HG02763 (cell line): ENCODE measurements around the gene BTBD6.

Experiments used
- ATAC-seq: cut with Tn5 transposase; IDR thresholded peaks from one replicate; pipeline ENCODE4 v1.9.1; 2021; ENCODE audit warnings: mild to moderate bottlenecking, moderate library complexity; ENCODE audit not compliant: unreplicated experiment

BTBD6 gene

DNA sequence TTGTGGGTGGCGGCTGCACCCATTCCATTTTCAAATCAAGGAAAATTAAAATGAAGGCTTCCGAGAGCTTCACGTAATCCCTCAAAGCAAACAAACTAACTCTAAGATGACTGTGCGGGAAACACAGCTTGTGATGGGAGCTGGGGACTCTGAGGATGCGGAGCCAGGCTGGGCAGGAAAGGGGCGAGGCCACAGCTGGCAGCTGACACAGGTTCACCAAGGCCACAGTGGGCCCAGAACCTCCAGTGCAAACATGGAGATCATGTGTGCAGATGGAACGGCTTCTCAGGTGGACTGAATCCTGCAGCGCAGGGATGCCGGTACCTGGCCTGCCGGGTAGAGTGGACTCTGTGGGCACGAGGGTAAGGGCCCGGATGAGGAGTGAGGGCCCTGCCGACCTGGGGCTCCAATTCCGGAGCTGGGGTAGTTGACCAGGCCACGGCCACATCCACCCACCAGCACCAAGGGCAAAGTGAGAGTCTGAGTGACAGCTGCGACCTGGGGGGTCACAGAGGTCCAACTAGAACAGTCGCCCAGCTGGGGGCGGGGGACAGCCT, 19.2 kb upstream of the BTBD6 start:
- no peak for ATAC-seq

DNA sequence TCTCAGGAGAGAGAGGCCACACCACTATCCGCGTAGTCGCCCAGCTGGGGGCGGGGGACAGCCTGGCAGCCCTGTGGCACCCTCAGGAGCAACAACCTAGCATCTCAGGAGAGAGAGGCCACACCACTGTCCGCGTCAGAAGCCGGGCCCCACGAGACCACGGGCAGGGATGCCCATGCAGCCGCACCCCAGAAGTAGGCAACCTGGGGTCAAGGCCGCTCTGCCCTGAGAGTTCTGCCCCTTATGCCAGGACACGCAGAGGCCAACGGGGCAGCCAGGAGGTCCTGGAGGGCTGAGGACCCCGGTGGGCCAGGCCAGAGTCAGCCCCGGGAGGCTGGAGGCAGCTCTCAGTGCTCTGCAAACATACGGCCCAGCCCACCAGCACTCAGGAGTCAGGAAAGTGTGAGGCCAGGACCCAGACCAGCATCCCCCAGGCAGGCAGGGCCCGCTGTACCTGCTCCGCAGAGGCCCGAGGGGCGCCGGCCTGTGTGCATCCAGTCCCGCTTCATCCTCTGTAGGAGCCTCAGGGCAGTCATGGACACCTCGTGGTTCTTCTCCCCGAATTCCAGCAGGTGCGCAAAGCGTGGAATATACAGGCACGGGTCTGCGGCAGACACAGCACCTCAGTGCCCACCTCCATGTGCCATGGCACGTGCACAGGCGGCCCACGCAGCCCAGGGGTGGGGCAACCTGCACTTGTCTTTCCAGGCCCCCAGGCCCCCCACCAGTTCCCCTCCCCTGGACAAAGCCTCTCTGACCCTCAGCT, 7.3 kb upstream of the BTBD6 start:
- no peak for ATAC-seq

DNA sequence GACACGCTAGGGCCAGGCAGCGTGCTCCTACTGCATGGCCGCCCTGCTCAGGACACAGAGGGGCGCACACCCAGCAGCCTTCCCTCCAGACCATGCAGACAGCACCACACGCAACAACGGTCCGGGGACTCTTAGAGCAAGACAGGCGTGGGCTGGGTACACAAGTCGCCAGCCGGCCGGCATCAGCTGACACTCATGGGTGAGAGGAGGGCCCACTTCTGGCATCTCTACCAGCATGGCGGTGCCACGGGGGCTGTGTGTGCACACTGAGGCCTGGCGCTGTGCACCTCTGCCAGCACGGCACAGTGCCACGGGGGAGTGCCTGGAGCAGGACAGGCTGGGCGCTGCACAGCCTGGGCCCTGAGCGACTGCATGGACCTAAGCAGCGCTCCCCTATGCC, 6.7 kb upstream of the BTBD6 start:
- ATAC-seq = no peak

DNA sequence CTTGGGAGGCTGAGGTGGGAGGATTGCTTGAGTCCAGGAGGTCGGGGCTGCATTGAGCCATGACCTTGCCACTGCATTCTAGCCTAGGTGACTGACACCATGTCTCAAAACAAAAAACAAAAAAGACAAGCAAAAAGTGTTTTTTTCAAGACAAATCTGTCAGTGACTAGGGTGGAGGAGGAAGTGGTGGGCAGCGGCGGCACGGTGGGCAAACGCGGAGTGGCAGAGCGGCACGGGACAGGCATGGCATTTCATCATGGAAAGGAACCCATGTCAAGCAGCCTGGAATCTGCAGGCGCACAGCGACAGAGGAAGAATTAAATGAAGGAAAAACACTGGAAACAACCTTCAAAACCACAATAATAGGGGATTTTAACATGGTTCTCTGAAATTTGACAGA, 4.0 kb upstream of the BTBD6 start:
- no peak for ATAC-seq

DNA sequence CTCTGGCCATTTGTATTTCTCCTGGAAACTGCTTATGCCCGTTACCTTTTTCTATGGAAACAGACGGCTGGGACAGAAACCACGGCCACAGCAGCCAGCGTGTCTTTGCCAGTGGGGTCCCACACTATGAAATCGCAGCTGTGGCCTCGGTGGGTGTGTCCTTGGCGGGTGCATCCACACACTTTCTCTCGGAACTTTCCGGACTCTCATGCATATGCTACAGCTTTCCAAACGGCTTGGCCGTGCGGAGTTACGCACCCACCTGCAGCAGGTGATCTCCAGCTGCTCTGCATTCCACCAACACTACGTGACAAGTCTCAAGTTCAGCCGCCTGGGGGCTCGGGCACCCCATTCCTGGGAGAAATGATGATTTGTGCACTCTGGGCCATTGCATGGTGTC, 1.3 kb upstream of the BTBD6 start:
- no peak for ATAC-seq

DNA sequence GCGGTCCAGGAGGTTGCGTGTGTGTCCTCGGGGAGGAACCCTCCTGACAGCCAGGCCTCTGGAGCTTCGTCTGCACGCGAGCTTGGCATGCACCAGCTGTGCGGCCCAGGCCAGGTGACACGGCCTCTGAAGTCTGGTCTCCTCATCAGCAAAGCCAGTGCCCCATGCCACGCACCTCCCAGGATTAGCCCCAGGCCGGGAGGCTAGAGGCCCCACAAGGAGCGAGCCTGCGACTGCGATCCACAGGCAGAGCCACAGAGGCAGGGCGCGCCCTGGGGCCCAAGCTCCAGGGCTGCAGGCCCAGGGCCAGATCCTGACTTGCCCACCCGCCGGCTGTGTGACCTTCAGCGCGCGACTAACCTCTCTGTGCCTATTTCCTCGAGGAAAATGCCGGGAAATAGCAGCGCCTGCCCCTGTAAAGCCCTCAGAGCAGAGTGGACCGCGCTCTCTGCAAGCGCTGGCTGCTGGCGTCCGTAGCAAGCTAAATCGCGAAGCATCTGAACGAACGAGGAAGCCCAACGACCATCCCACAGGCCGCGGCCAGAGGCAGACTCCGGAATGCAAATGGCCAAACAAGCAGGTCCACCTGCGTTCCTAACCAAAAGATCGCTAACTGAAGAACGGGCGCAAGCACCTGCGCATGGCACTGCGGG, 492 bp upstream of the BTBD6 start:
- no peak for ATAC-seq

DNA sequence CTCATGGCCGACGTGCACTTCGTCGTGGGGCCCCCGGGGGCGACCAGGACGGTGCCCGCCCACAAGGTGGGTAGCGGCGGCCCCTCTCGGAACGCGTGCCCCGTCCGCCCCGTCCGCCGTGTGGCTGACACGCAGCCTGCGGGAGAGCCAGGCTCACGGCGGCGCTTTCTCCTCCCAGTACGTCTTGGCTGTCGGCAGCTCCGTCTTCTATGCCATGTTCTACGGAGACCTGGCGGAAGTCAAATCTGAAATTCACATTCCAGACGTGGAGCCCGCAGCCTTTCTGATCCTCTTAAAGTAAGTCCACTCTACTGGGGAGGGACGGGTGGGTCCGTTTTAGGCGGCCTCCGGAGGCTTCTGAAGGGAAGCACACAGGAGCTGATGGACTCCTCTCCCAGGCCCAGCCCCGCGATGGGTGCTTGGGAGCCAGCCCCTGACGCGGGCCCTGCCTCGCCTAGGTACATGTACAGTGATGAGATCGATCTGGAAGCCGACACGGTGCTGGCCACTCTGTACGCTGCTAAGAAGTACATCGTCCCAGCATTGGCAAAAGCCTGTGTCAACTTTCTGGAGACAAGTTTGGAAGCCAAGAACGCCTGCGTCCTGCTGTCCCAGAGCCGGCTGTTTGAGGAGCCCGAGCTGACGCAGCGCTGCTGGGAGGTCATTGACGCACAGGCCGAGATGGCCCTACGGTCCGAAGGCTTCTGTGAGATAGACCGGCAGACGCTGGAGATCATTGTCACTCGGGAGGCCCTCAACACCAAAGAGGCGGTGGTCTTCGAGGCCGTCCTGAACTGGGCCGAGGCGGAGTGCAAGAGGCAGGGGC, 1.1 kb downstream of the BTBD6 start:
- no peak for ATAC-seq

DNA sequence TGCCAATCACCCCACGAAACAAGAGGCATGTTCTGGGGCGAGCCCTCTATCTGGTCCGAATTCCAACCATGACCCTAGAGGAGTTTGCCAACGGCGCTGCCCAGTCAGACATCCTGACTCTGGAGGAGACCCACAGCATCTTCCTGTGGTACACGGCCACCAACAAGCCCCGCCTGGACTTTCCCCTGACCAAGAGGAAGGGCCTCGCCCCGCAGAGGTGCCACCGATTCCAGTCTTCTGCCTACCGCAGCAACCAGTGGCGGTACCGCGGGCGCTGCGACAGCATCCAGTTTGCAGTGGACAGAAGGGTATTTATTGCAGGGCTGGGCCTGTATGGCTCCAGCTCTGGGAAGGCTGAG, 1.7 kb downstream of the BTBD6 start:
- no peak for ATAC-seq

DNA sequence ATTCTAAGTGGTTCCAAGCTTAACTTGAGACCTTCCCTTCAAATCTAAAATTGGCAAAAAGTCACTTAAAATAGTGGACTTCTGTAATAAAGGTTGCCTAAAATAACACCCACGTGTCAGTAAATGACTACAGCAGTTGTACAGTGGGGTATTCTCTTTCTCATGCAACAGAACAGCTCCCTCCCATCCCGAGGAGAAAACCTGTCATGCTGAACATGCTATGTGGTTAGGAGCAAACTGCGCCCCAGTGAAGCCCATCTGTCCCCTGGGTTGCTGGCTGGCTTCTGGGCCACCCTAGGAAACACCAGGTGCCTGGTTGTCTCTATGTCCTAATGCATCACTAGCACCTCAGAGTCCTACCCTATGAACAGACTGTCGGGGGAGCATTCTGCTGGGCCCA, 2.7 kb downstream of the BTBD6 start:
- no peak for ATAC-seq

DNA sequence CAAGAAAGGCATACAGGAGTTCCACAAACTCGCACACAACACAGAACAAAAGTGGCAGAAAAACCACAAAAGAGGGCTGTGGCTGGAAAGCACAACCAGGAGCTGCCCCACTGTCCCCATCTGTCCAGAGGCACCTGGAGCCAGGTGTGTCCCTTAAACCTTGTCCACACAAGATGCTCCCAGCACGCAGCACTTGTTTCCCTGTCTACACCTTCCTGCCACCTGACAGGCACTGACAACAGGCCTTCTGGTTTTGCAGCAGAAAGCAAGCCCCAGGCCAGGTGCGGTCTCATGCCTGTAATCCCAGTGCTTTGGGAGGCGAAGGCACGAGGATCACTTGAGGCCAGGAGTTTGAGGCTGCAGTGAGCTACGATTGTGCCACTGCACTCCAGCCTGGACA, 3.6 kb downstream of the BTBD6 start:
- ATAC-seq = no peak

DNA sequence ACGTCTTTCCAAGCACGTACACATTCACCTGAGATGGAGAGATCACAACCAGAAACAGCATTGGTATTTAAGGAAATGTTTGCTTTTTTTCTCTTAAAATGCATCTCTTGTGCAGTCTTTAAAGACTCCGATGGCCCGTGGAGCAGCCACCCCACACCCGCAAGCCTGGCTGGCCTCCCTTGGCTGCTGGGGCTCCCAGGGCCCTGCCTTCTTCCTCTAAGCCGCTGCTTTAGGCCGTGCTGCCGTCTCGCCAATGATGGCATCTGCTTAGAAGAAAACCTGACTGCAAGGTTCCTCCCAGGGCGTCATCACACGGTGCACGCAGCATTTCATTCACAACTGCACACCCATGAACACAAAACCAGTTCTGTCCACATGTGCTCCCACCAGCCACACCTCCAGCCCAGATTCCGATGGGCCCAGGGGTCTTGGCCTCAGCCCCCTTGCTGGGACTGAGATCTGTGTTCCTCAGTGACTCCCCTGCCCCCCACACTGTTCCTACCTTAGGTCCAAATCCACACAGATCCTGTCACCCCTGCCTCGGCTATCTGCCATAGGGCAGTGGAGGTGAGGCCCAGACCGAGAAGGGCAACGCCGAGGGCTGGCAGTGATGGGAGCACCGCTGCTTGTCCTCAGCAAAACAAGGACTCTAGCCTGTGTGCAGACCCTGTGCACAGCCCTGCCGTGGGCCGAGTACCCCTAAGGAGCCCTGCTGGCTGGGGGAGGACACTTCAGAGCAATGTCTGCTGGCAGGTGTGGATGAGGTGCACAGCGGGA, 4.4 kb downstream of the BTBD6 start:
- ATAC-seq = no peak

DNA sequence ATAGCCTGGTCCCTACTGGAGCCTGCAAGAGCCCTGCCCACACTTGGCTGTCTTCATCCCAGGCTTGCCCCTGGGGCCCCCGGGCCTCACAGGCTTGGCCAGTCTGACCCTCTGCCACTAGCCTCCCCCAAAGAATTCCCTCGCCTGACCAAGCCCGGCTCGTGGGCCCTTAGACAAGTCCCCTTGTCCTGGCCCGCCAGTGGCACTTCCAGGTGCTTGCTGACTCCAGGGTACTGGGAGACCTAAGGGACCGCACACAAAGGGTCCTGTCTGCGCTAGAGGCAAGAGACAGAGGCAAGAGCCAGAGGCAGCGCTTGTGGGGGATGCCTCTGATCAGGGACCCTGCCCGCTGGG, 5.0 kb downstream of the BTBD6 start:
- no peak for ATAC-seq

DNA sequence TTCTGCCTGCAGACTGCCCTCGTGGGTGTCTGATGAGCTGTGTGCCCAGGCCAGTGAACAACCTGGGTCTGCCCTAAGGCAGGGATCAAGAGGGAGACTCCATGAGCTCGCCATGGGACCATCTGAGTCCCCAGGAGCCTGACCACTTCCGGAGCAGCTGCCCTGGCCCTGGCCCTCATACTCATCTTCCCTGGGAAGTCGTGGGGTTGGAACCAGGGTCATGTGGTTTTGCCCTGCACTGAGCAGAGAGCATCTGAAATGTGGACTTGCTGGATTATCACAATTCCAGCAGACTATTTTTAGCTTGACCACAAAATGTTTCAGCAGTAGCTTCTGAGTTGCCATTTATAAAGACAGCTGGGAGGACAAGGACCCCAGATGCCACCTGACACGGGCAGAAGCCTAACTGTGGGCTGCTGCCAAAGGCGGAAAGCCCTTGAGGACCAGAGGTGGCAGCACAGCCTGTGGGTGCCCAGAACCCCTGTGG, 6.7 kb downstream of the BTBD6 start:
- no peak for ATAC-seq

DNA sequence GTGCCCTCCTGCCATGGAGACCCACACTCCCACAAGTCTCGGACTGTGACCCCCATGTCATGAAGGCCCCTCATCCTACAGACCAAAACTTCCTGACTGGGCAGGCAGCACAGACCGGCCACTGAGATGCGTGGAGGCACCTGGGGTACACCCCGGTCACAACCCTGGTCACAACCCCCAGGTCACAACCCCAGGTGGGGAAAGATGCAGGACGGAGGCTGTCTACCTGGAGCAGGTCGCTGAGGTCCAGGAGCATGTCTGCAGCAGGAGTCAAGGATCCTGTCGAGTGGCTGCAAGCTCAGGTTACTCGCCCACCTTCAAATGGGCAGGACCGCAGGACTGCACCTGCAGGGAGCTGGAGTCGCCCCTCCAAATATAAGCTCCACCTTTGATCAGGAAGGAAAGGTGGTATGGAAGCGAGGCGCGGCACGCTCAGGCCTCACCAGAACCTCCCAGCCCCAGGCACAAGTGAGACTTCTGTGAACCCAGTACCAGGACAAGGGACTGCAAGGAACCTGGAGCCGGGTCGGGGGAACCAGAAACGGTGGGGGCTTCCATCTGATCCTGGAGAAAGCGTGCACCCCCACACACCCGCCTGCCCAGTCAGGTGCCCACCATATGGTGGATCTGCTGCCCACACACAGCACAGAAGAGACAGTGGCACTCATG, 8.1 kb downstream of the BTBD6 start:
- no peak for ATAC-seq

DNA sequence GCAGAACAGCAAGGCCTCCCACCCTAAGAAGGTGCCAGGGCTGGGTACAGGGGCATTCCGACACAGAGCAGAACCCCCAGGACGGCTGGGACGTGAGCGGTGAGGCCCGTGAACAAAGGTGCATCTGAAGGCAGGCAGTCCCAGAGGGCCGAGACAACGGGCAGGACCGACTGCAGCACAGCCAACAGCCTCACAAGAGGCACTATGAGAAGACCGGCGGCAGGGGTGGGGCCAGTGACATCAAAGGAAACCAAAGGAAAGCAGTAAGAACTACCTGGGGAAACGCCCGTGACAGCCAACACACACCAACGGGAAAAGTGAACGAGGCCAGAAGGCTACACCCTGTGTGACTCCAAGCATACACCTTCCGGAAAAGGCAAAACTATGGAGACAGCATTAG, 9.1 kb downstream of the BTBD6 start:
- no peak for ATAC-seq

DNA sequence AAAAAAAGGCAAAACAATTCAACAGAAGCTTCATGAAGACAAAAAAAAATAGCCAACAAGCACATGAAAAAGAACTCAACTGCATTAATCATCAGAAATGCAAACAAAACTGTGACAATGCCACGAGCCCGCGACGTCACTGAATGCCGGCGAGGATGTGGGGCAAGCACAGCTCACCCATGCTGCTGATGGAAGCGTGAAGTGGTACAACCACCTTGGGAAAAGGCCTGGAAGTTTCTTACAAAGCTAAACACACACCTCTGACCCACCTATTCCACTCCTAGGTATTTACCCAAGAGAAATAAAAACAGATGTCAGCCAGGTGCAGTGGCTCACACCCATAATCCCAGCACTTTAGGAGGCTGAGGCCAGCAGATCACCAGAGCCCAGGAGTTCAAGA, 10.5 kb downstream of the BTBD6 start:
- no peak for ATAC-seq

DNA sequence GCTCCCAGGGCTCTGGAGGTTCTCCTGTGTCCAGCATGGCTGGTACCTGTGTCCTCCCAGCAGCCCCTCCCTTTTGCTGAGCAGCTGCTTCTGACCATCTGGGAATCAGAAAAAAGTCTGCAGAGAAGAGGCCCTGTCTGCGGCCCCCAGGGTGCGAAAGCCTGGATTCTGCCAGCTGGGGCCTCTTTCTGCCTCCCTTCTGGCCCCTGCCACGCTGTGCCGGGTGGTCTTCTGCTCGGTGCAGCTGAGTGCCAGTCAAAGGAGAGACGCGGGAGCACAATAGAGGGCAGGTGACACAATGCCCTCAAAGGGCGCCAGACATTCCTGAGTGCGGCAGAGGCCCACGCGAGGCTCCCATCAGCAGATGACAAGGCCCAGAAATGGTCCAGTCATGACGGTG, 12.6 kb downstream of the BTBD6 start:
- ATAC-seq = no peak

DNA sequence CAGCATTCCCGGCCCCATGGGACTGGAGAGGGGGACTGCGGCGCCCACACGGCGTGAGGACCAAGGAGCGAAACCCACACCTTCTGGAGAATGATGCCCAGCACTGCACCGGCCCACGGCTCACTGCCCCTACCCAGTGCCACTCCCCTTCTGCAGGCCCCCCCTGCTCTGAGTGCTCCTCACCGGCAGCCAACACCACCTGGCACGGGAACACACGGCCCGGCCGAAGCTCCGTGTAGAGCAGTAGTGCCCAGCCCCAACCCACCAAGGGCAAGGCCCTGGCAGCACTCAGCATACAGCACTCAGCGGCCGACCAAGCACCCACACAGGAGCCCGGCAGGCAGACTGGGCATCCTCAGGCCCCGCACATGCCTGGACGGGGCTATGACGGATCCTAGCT, 13.4 kb downstream of the BTBD6 start:
- no peak for ATAC-seq

DNA sequence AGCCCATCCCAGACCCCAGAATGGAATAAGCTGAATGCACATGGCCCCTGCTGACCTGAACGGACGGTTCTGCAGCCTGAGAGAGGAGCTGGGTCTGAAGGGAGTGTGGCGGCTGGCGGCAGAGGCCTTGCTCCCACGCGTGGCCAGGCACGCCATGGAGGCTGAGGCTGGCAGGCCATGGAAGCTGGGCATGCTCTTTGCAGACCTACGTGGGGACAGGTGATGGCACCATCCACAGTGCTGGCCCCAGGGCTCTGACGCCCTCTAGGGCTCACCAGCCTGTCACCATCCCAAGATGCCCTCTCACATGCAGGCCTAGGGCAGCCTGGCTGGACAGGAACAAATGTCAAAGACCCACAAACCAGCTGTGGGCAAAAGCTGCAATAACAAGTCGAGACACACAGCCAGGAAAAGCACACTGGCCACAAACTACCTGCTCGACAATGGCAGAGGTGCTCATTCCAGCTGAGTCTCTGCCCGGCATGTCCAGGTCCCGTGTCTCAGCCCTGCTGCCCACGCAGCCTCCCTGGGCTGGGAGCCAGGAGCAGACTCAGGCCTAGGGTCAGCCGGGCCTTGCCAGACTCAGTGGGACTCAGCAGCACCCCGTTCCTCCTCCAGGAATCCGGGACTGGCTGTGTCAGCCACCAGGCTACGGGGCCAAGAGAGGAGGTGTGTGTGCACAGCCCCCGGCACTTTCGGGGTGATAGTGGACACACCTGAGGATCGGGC, 19.7 kb downstream of the BTBD6 start:
- ATAC-seq = no peak
